H1 (cell line): ENCODE data around the gene ADAMTS13. TPM values are rescaled to one million over a fixed set of nuclear protein-coding genes. Genes with fewer than 3 reads are reported as not detected.

ENCODE experiments used
- CHD1 ChIP-seq: IDR thresholded peaks from 2 replicates; pipeline ENCODE4 v1.6.1; 2012; ENCODE audit warnings: low read depth, low read length, improper control_type of control experiment
- SUZ12 ChIP-seq: fragments of 200-600 bp; sonication (generic); IDR thresholded peaks from 2 replicates; pipeline ENCODE4 v1.6.1; 2012; ENCODE audit warnings: mild to moderate bottlenecking, inconsistent platforms, low read length, moderate library complexity, mixed read lengths
- polyA plus RNA-seq, 7 experiments: library from polyadenylated mRNA; depleted of rRNA in 3 of 7; stranded (reverse) in 5 of 7; unstranded in 2 of 7; fragments of >200 nt in 5 of 7; fragments of 200-250 nt in 2 of 7; gene quantifications; 1 replicate in 5 of 7; 2 replicates in 1 of 7; 4 replicates in 1 of 7; pipeline versions ENCODE4 v1.2.1 to v1.2.3, GENCODE V29; 2011 to 2013; ENCODE audit warnings: missing spikeins in 2 of 7, mixed read lengths in 2 of 7
- total RNA-seq: library from RNA; stranded (reverse); fragmentation: NEBNext Ultra II Directional; extraction: Animal tissue kit (Norgen Biotek cat#: 25700); gene quantifications from 2 replicates; pipeline ENCODE4 v1.2.1, GENCODE V29; 2021

ADAMTS13 gene
- total and polyA plus RNA-seq, 2 of the 8 experiments (the other 6 are each of a cell fraction or from before 2014, with no cell fraction given): 4.4 to 5.8 TPM

GRCh38 chr9:133505901-133506652 lies 83.9 kb downstream of the ADAMTS13 start (continued):
- TF ChIP-seq CHD1 (no peak), SUZ12 (no peak)
